WI38 (cell line): ENCODE results near the gene GMPR2.

Experiments
- H3K4me3 ChIP-seq: 2 replicates; pipeline ENCODE4 v1.5.1; 2011; ENCODE audit warnings: low read depth, mild to moderate bottlenecking, control low read depth, low read length
- TF ChIP-seq, protein P1 (sequence below): IDR thresholded peaks from 2 replicates; pipeline ENCODE4 v1.5.1; 2012; ENCODE audit warnings: low read depth, mild to moderate bottlenecking, control low read depth, low read length

Gene GMPR2

DNA sequence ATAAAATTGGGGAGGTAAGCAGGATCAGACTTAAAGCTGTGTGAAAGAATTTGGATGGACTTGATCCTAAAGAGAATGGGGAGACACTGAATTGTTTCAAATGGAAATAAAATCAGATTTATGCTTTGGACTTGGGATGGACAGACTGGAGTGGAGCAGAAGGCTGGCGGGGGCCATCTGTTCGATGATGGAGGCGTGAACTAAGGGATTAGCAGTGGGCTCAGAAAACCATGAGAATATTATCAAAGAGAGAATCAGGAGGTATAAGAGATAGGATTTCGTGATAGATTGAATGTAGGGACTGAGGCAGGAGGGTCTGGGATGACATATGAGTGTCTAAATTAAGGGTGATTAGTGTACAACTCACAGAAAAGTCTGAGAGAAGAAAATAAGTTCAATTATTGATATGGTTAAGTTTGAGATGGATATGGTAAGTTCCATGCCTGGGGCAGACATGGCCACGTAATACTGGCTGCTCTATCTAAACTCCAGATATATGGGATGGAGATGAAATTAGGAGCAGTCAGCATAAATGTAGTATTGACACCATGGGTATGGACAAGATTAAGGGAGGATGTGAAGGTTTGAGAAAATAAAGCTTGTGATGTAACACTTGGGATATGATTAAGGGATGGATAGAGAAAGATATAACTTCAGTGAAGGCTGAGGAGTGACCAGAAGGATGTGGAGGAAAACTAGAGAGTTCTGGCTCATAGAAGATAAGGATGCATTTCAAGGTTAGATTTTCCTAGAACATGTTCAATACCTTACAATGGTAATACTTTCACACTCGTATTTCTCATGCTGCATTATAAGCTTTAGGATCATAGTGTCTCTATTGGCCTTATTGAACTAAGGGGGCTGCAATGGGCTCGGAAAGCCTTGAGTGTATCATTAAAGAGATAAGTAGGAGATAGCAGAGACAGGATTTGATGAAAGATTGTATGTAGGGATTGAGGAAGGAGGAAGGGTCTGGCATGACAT, 28.3 kb upstream of the GMPR2 start:
- TF ChIP-seq, protein P1, sequence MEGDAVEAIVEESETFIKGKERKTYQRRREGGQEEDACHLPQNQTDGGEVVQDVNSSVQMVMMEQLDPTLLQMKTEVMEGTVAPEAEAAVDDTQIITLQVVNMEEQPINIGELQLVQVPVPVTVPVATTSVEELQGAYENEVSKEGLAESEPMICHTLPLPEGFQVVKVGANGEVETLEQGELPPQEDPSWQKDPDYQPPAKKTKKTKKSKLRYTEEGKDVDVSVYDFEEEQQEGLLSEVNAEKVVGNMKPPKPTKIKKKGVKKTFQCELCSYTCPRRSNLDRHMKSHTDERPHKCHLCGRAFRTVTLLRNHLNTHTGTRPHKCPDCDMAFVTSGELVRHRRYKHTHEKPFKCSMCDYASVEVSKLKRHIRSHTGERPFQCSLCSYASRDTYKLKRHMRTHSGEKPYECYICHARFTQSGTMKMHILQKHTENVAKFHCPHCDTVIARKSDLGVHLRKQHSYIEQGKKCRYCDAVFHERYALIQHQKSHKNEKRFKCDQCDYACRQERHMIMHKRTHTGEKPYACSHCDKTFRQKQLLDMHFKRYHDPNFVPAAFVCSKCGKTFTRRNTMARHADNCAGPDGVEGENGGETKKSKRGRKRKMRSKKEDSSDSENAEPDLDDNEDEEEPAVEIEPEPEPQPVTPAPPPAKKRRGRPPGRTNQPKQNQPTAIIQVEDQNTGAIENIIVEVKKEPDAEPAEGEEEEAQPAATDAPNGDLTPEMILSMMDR = no peak
- no peak overlapping the region for H3K4me3 ChIP-seq

DNA sequence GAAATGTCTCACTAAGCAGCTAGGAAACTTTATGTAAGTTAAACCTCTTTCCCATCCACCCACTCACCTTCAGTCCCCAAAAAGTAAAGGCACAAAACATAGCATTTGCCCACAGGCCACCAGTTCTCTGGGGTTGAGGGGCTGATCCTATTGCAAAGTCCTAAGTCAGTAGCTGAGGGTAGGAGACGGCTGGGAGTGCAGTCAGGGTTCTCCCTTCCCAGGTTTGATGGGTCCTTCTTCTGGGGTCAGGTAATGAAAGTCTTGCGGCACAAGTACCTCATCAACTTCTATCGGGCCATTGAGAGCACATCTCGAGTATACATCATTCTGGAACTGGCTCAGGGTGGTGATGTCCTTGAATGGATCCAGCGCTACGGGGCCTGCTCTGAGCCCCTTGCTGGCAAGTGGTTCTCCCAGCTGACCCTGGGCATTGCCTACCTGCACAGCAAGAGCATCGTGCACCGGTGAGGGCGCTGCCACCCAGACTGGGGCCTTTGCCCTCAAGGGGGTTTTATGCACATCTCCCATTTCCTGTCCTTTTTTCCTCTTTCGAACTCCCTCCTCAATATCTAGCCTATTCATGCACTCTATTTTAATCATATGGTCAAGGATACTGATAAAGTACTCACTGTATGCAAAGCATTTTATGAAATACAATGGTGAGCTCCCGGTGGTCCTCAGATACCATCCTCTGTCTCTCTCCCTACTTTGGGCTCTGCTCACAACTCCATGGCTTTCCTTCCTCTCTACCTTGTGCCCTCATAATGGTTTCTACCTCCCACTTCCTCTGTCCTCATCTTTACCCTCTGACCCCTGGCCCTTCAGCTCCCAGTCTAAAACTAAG, 26.2 kb upstream of the GMPR2 start:
- TF ChIP-seq, protein P1 = no peak

DNA sequence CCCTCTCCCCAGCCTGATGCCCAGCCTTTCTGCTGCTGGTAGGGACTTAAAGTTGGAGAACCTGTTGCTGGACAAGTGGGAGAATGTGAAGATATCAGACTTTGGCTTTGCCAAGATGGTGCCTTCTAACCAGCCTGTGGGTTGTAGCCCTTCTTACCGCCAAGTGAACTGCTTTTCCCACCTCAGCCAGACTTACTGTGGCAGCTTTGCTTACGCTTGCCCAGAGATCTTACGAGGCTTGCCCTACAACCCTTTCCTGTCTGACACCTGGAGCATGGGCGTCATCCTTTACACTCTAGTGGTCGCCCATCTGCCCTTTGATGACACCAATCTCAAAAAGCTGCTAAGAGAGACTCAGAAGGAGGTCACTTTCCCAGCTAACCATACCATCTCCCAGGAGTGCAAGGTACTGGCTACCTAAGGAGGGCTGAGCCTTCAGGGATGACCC, 25.6 kb upstream of the GMPR2 start:
- TF ChIP-seq, protein P1 = no peak
- H3K4me3 ChIP-seq = no peak overlapping the region

More for the DNA sequence above, 26.2 kb upstream of the GMPR2 start:
- no peak overlapping the region for H3K4me3 ChIP-seq

DNA sequence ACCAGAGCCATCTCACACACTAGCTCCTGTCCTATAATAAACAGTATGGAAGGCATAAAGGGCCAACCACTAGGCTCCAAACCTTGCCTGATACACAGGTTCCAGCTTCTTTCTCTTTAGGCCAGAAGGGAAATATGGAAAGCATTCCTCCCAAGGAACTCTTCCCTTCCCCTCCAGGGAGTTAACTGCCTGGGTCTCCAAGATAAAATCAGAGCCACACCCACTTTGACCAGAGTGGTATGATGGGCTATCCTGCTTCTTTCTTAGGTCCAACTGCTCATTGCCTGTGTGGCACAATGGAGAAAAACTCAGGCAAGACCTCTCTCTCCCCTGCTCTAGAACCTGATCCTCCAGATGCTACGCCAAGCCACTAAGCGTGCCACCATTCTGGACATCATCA, 25.1 kb upstream of the GMPR2 start:
- TF ChIP-seq, protein P1 = no peak
- no peak overlapping the region for H3K4me3 ChIP-seq

DNA sequence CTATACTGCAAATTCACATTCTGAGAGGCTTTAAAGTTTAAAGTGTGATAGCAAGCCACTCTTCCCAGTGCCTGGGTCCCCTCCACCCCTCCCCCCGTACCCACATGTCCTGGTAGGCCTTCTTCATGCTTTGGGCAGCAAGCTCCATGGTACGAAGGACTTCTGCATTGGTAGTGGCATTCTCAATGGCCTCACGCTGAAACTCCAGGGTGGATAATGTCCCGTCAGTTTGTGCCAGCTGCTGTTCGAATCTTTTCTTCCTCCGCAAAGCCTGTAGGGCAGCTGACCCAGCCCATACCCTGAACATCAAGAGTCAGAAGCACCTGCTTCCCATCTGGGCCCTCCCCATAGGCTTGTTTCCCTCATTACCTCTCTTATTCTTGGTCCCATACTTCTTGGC, 21.4 kb upstream of the GMPR2 start:
- TF ChIP-seq, protein P1 = no peak
- H3K4me3 ChIP-seq = no peak overlapping the region

DNA sequence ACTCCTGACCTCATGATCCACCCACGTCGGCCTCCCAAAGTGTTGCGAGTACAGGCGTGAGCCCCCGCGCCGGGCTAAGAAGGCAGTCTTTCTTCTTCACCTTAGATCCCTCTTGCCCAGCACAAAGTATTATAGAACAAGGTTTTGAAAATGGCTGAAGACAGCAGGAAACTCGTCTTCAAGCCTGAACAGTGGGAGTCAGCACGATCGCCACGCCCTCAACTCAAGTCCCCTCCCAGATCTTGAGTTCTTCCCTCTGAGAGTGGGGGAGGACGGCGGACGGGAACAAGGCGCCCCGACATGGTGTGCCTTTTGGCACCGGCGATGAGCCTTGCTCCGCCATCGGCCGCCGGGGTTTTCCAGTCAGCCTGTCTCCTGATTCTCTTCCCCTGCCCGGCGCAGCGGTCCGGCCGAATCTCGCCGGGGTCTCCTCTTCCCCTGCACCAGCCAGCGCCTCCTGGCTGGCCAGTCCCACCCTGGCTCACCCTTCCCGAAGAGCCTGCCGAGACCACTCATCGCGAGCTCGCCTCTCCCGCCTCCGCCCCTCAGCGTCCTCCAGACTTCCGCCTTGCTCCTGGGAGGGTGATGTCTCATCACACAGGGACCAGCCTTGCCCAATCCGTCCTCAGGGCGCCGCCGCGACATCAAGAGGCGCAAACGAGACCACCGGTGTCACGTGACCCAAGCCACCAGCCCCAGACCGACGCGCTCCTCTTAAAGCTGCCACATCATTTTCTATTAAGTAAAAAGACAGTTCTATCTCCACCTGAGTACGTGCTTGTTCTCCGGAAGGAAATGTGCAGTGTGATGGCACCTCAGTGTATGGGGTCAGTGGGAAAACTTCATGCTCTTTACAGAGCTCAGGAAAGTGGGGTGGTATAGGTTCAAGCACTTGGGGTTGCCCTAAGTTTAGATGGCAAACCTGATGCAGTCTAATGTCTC, 19.5 kb upstream of the GMPR2 start, which contains the start of gene CHMP4A:
Gene CHMP4A (minus strand): TSS at position 565 of the 942 bp plus-strand sequence. CDS start 49 bp downstream, at position 516.
- peak within 1 kb of the TSS; percentile 85 for H3K4me3 ChIP-seq
- TF ChIP-seq, protein P1 = 0 out of 2 replicates have a peak, but pooled peaks have one; percentile 18
